Fibroblast of lung (primary cell): Measurements from ENCODE around the gene BCL7B. TPM values are rescaled to one million over a fixed set of nuclear protein-coding genes. Genes with fewer than 3 reads are reported as not detected.
A peak's percentile ranks its signal among the peaks of the same experiment; 100 is the strongest.

Source experiments
- DNase-seq, 2 donors: peaks; one replicate each; pipeline versions ENCODE4 v3.0.0 to v3.0.0-alpha.2; 2010; ENCODE audit warnings: low read depth in 2 of 2
- H2AFZ ChIP-seq: 2 replicates; pipeline ENCODE4 v1.5.1; 2012; ENCODE audit warnings: low read length, control low read depth, inconsistent platforms
- H3K27ac ChIP-seq: 2 replicates; pipeline ENCODE4 v1.5.1; 2011; ENCODE audit warnings: low read length, control low read depth; ENCODE audit not compliant: insufficient read depth
- H3K27me3 ChIP-seq: 2 replicates; pipeline ENCODE4 v1.5.1; 2011; ENCODE audit warnings: mild to moderate bottlenecking, low read length; ENCODE audit not compliant: control insufficient read depth, insufficient read depth
- H3K36me3 ChIP-seq: 2 replicates; pipeline ENCODE4 v1.5.1; 2011; ENCODE audit warnings: low read length; ENCODE audit not compliant: control insufficient read depth, insufficient read depth
- H3K4me1 ChIP-seq: 2 replicates; pipeline ENCODE4 v1.5.1; 2011; ENCODE audit warnings: low read length; ENCODE audit not compliant: control insufficient read depth, insufficient read depth; ENCODE audit errors: extremely low read depth
- H3K4me2 ChIP-seq: 2 replicates; pipeline ENCODE4 v1.5.1; 2011; ENCODE audit warnings: low read length, control low read depth; ENCODE audit not compliant: insufficient read depth; ENCODE audit errors: extremely low read depth
- H3K4me3 ChIP-seq, 4 experiments: fragments of 200-600 bp in 1 of 4; sonication (generic) in 1 of 4; replicated peaks in 1 of 4; 2 replicates each; pipeline ENCODE4 v1.5.1; 2011 to 2016; ENCODE audit warnings: low read length in 4 of 4, low read depth in 3 of 4, mild to moderate bottlenecking in 3 of 4, control low read depth in 2 of 4, inconsistent platforms in 1 of 4, mixed read lengths in 1 of 4; ENCODE audit not compliant: insufficient read depth in 1 of 4; ENCODE audit errors: control extremely low read depth in 1 of 4
- H3K79me2 ChIP-seq: 2 replicates; pipeline ENCODE4 v1.5.1; 2012; ENCODE audit warnings: mild to moderate bottlenecking, low read length, inconsistent platforms; ENCODE audit not compliant: control insufficient read depth, insufficient read depth
- H3K9ac ChIP-seq: 2 replicates; pipeline ENCODE4 v1.5.1; 2011; ENCODE audit warnings: mild to moderate bottlenecking, low read length, control low read depth; ENCODE audit not compliant: insufficient read depth
- H3K9me3 ChIP-seq: 2 replicates; pipeline ENCODE4 v1.5.1; 2012; ENCODE audit warnings: low read depth, low read length; ENCODE audit not compliant: control insufficient read depth, insufficient read depth
- H4K20me1 ChIP-seq: 2 replicates; pipeline ENCODE4 v1.5.1; 2011; ENCODE audit warnings: low read length; ENCODE audit not compliant: control insufficient read depth, insufficient read depth; ENCODE audit errors: extremely low read depth
- CTCF ChIP-seq, 2 donors: IDR thresholded peaks in 1 of 2; conservative IDR thresholded peaks in 1 of 2; 1 replicate in 1 of 2; 2 replicates in 1 of 2; pipeline ENCODE4 v1.5.1; 2011 to 2012; ENCODE audit warnings: low read length in 2 of 2, control low read depth in 1 of 2, inconsistent platforms in 1 of 2, low read depth in 1 of 2, mild to moderate bottlenecking in 1 of 2
- EZH2 ChIP-seq: IDR thresholded peaks from 2 replicates; pipeline ENCODE4 v1.5.1; 2012; ENCODE audit warnings: low read length, control low read depth, mild to moderate bottlenecking; ENCODE audit errors: missing control alignments
- polyA plus RNA-seq, 2 donors: library from polyadenylated mRNA; depleted of rRNA in 1 of 2; stranded (reverse) in 1 of 2; unstranded in 1 of 2; fragments of >200 nt; gene quantifications; 2 replicates each; pipeline ENCODE4 v1.2.1, GENCODE V29; 2011 to 2012; ENCODE audit warnings: missing spikeins in 1 of 2
- total RNA-seq: library from RNA; depleted of rRNA; stranded (reverse); fragments of >200 nt; gene quantifications from 2 replicates; pipeline ENCODE4 v1.2.1, GENCODE V29; 2014

The BCL7B gene
- total and polyA plus RNA-seq, 2 donors (not counting 1 experiment from before 2014, with no cell fraction given) = 26.9 to 53.9 TPM

GRCh38 chr7:73597978-73598782 lies 40.7 kb upstream of the BCL7B start:
- Histone ChIP-seq H3K79me2 (no peaks in the 10 kb centered on the region), H3K36me3 (no peaks in the 10 kb centered on the region), H4K20me1 (no peaks in the 10 kb centered on the region), H3K27me3 (no peaks in the 10 kb centered on the region), H3K4me2 (no peak overlapping the region), H3K9ac (no peak overlapping the region), H3K4me3 (no peak overlapping the region), H3K9me3 (no peaks in the 10 kb centered on the region), H3K27ac (no peak overlapping the region), H3K4me1 (no peaks in the 10 kb centered on the region), H2AFZ (no peak overlapping the region)
- DNase-seq = no peak
- peak; percentile 19 for TF ChIP-seq EZH2
- TF ChIP-seq CTCF (conservative IDR thresholded peaks at IDR 0.05 in 1 of 2, IDR thresholded peaks at IDR 0.05 in 1 of 2; ENCODE audit: low read depth in 1 of 2, low read length in 2 of 2) = no peak

GRCh38 chr7:73596191-73597065 lies 38.9 kb upstream of the BCL7B start:
- Histone ChIP-seq H3K36me3 (no peaks in the 10 kb centered on the region), H3K4me1 (no peaks in the 10 kb centered on the region), H3K79me2 (no peaks in the 10 kb centered on the region), H3K9me3 (no peaks in the 10 kb centered on the region), H2AFZ (no peak overlapping the region), H3K9ac (no peak overlapping the region), H3K4me2 (no peak overlapping the region), H3K4me3 (no peak overlapping the region), H3K27ac (no peak overlapping the region), H4K20me1 (no peaks in the 10 kb centered on the region), H3K27me3 (no peaks in the 10 kb centered on the region)
- no peak for DNase-seq
- no peak for TF ChIP-seq EZH2
- TF ChIP-seq CTCF (conservative IDR thresholded peaks at IDR 0.05 in 1 of 2, IDR thresholded peaks at IDR 0.05 in 1 of 2; ENCODE audit: low read depth in 1 of 2, low read length in 2 of 2) = no peak

- Histone ChIP-seq H3K36me3 (no peaks in the 10 kb centered on the region), H3K27ac (no peak overlapping the region), H3K79me2 (no peaks in the 10 kb centered on the region), H3K4me3 (no peak overlapping the region), H3K27me3 (no peaks in the 10 kb centered on the region), H3K4me1 (no peaks in the 10 kb centered on the region), H3K9ac (no peak overlapping the region), H3K9me3 (no peaks in the 10 kb centered on the region), H4K20me1 (no peaks in the 10 kb centered on the region), H3K4me2 (no peak overlapping the region), H2AFZ (no peak overlapping the region)
- TF ChIP-seq EZH2 = no peak
- no peak for TF ChIP-seq CTCF (conservative IDR thresholded peaks at IDR 0.05 in 1 of 2, IDR thresholded peaks at IDR 0.05 in 1 of 2; ENCODE audit: low read depth in 1 of 2, low read length in 2 of 2)
- DNase-seq = no peak
Observed at GRCh38 chr7:73595358-73595757, 37.9 kb upstream of the BCL7B start.
